NCI-H128 (cell line): ENCODE measurements around the gene ARHGEF28.
A peak's percentile ranks its signal among the peaks of the same experiment; 100 is the strongest.

Experiments used
- DNase-seq: peaks from one replicate; lab custom pipeline; 2025; ENCODE audit not compliant: unreplicated experiment; lab: John Stamatoyannopoulos, UW

Gene ARHGEF28

GRCh38 chr5:73780302-73781080 is 154.5 kb downstream of the ARHGEF28 start:
- no peak for DNase-seq

GRCh38 chr5:73781107-73781768 is 155.2 kb downstream of the ARHGEF28 start:
- DNase-seq: no peak

- DNase-seq: no peak
Measured at GRCh38 chr5:73783828-73784227, 157.8 kb downstream of the ARHGEF28 start.

- DNase-seq: no peak
Measured at GRCh38 chr5:73786043-73786831, 160.2 kb downstream of the ARHGEF28 start.

- DNase-seq: no peak
Measured at GRCh38 chr5:73789851-73790281, 163.9 kb downstream of the ARHGEF28 start.

GRCh38 chr5:73791389-73791788 is 165.4 kb downstream of the ARHGEF28 start:
- no peak for DNase-seq

GRCh38 chr5:73792687-73793320 is 166.8 kb downstream of the ARHGEF28 start:
- peak; percentile 42 for DNase-seq

GRCh38 chr5:73793911-73794310 is 167.9 kb downstream of the ARHGEF28 start:
- no peak for DNase-seq

- no peak for DNase-seq
Measured at GRCh38 chr5:73796164-73797131, 170.5 kb downstream of the ARHGEF28 start.

- no peak for DNase-seq
Measured at GRCh38 chr5:73797132-73797510, 171.1 kb downstream of the ARHGEF28 start.

- no peak for DNase-seq
Measured at GRCh38 chr5:73799401-73799972, 173.5 kb downstream of the ARHGEF28 start.

- no peak for DNase-seq
Measured at GRCh38 chr5:73801686-73802085, 175.7 kb downstream of the ARHGEF28 start.

- DNase-seq: no peak
Measured at GRCh38 chr5:73805449-73805848, 179.5 kb downstream of the ARHGEF28 start.

GRCh38 chr5:73808911-73809310 is 182.9 kb downstream of the ARHGEF28 start:
- DNase-seq: no peak

GRCh38 chr5:73810429-73810828 is 184.4 kb downstream of the ARHGEF28 start:
- DNase-seq: no peak

GRCh38 chr5:73812457-73812856 is 186.5 kb downstream of the ARHGEF28 start:
- DNase-seq: no peak

GRCh38 chr5:73812962-73813588 is 187.1 kb downstream of the ARHGEF28 start:
- DNase-seq: no peak

- no peak for DNase-seq
Measured at GRCh38 chr5:73814233-73814846, 188.3 kb downstream of the ARHGEF28 start.

- no peak for DNase-seq
Measured at GRCh38 chr5:73815631-73816030, 189.6 kb downstream of the ARHGEF28 start.
